Measurements from ENCODE around the gene FOXD4L3.
"Not testable (repeated sequence)": the region's sequence is repeated elsewhere in the genome, so short reads cannot be mapped to it uniquely, and the experiment has no call there.

The FOXD4L3 gene

GRCh38 chr9:68302567-68302966 is at the start of gene FOXD4L3:
Gene FOXD4L3, plus strand, starts transcription at chr9:68302867. Its CDS starts 85 bp downstream, at chr9:68302952.
- not testable (repeated sequence) for DNase-seq (ENCODE audit: low spot score in 2 of 2); ATAC-seq; H3K27ac Mint-ChIP-seq; H3K36me3 Mint-ChIP-seq; H3K9me3 Mint-ChIP-seq; H3K4me3 Mint-ChIP-seq; H3K4me1 Mint-ChIP-seq

GRCh38 chr9:68281041-68281440 is 21.6 kb upstream of the FOXD4L3 start:
- DNase-seq (ENCODE audit: low spot score in 2 of 2); H3K36me3 Mint-ChIP-seq; H3K4me1 Mint-ChIP-seq; H3K9me3 Mint-ChIP-seq; H3K27ac Mint-ChIP-seq; ATAC-seq; H3K4me3 Mint-ChIP-seq: not testable (repeated sequence)

GRCh38 chr9:68303771-68304170 is 1.1 kb downstream of the FOXD4L3 start:
- H3K36me3 Mint-ChIP-seq; H3K9me3 Mint-ChIP-seq; H3K27ac Mint-ChIP-seq; H3K4me1 Mint-ChIP-seq; DNase-seq (ENCODE audit: low spot score in 2 of 2); ATAC-seq; H3K4me3 Mint-ChIP-seq: not testable (repeated sequence)

DNA sequence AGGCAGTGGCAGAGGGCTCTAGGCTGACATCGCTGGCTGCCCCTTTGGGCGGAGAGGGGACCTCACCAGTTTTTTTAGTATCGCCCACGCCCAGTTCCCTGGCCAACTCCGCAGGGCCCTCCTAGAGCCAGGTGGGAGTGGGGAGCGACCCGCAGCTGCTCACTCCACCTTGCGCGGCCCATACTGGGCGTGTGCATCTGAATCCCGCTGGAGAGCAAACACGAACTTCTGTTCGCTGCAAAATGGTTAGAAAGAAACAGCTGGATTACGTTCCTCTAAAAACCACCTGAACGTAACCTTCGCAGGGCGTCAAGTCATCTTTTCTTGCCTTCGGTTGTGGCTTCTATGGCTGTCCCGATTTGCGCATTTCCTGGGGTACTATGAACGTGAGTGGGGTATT is 1.5 kb downstream of the FOXD4L3 start:
- not testable (repeated sequence) for H3K4me3 Mint-ChIP-seq; H3K36me3 Mint-ChIP-seq; ATAC-seq; H3K9me3 Mint-ChIP-seq; H3K27ac Mint-ChIP-seq; H3K4me1 Mint-ChIP-seq; DNase-seq (ENCODE audit: low spot score in 2 of 2)

DNA sequence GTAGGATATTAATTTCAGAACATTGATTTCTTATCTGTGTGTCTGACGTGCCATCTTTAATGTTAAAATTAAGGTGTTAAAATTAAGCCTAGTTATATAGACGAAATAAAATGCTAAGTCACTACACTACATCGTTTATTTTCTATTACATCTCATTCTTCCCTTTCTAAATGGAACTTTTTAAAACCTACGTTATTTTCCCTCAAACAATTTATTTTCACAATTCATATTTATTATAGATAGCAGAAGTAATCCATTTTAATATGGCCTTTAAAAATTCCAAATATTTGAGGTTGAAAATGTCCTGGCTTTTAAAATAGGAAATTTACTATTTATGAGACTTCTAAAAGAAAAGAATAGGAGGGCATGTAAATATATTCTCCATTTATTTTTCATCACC is 2.1 kb downstream of the FOXD4L3 start:
- H3K4me3 Mint-ChIP-seq; H3K27ac Mint-ChIP-seq; H3K4me1 Mint-ChIP-seq; DNase-seq (ENCODE audit: low spot score in 2 of 2); H3K36me3 Mint-ChIP-seq; H3K9me3 Mint-ChIP-seq; ATAC-seq: not testable (repeated sequence)

DNA sequence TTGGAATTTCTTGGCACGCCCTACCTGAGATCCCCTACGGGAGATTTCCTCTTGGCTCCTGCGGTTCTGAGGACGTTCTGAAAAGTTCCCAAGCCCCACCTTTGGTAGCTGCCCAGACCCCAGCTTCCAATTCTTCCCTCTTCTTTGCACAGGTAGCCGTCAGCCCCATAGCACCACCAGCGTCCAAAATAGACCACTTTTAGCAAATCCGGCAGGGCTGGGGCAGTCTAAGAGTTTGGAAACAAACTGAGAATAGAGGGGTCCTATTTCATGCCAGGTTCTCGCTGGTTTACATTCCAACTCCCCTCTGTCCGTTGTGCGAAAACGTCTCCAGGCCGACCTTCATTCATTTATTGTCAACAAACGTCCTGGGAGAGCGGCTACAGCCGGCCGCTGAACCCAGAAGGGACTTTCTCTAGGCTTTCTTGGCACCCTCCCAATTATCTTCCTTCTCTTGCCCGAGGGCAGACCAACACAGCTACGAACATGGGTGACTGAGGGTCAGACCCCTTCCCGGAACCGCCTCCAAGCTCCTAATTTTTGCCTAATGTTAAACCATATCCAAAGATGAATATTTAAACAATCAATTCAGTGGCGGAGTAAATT is 3.1 kb downstream of the FOXD4L3 start:
- DNase-seq (ENCODE audit: low spot score in 2 of 2); H3K4me3 Mint-ChIP-seq; H3K9me3 Mint-ChIP-seq; H3K36me3 Mint-ChIP-seq; H3K27ac Mint-ChIP-seq; H3K4me1 Mint-ChIP-seq; ATAC-seq: not testable (repeated sequence)

- H3K9me3 Mint-ChIP-seq; DNase-seq (ENCODE audit: low spot score in 2 of 2); ATAC-seq; H3K4me1 Mint-ChIP-seq; H3K36me3 Mint-ChIP-seq; H3K4me3 Mint-ChIP-seq; H3K27ac Mint-ChIP-seq: not testable (repeated sequence)
Measured at GRCh38 chr9:68306391-68306964, 3.8 kb downstream of the FOXD4L3 start.

DNA sequence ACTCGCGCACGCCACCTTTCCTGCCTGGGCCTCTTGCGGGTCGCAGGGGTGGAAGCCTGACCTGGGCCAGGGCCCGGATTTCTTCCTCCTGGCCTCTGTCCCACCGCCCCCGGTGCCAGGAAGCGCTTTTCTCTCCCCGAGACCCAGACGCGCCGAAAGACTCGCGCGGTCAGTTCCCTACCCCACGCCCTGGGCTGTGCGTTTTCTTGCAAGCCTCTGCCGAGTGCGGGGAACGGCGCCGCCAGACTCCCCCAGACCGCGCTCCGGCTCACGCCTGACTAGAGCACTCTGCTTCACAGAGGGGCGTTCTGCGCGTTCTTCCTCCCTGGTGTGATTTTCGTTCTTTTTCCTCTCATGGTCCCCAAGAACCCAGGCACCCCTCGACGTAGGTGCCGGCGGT is 4.5 kb downstream of the FOXD4L3 start:
- H3K9me3 Mint-ChIP-seq; H3K4me3 Mint-ChIP-seq; H3K36me3 Mint-ChIP-seq; H3K27ac Mint-ChIP-seq; DNase-seq (ENCODE audit: low spot score in 2 of 2); H3K4me1 Mint-ChIP-seq: not testable (repeated sequence)
- ATAC-seq: peak; percentile 57

GRCh38 chr9:68307654-68308053 is 5.0 kb downstream of the FOXD4L3 start:
- H3K4me3 Mint-ChIP-seq; H3K4me1 Mint-ChIP-seq; H3K36me3 Mint-ChIP-seq; H3K27ac Mint-ChIP-seq; DNase-seq (ENCODE audit: low spot score in 2 of 2); H3K9me3 Mint-ChIP-seq: not testable (repeated sequence)
- peak; percentile 47 for ATAC-seq

DNA sequence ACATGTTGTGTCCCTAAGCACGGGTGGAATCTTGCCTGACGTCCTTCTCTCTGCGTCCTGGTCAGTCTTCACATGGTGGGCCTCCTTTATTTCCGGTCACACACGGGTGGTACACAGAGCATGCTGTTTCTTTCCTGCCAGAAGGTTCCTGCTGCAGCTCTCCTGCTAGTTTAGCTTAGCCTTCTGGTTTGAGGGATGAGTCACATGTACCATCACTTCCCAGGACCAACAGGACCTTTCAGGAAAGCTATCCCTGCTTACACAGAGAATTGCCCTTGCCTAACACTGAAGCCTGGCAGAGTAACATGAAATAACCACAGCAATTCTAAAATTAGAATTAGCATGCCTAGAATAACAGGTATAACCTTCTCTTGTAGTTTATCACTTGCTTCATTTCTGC is 8.5 kb downstream of the FOXD4L3 start:
- not testable (repeated sequence) for H3K27ac Mint-ChIP-seq; ATAC-seq; H3K4me3 Mint-ChIP-seq; DNase-seq (ENCODE audit: low spot score in 2 of 2); H3K36me3 Mint-ChIP-seq; H3K9me3 Mint-ChIP-seq; H3K4me1 Mint-ChIP-seq

DNA sequence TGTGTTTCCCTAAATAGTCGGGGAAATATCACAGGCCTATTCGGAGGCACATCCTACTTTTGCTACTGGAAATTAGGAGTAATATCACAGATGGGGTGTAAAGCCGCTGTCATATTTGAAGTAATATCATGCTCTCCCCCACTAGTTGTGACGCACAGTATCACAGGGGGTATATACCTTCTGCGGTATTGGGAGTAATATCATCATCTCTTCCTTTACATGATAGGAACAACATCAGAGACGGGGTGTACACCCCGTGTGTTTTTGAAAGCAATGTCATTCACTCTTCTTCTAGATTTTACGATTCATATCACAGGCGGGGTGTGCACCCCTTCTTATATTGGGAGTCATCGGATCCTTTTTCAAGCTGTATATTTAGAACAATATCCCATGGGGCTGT is 15.5 kb downstream of the FOXD4L3 start:
- not testable (repeated sequence) for DNase-seq (ENCODE audit: low spot score in 2 of 2); H3K4me1 Mint-ChIP-seq; H3K27ac Mint-ChIP-seq; H3K4me3 Mint-ChIP-seq; H3K36me3 Mint-ChIP-seq; H3K9me3 Mint-ChIP-seq
- ATAC-seq: peak; percentile 68

DNA sequence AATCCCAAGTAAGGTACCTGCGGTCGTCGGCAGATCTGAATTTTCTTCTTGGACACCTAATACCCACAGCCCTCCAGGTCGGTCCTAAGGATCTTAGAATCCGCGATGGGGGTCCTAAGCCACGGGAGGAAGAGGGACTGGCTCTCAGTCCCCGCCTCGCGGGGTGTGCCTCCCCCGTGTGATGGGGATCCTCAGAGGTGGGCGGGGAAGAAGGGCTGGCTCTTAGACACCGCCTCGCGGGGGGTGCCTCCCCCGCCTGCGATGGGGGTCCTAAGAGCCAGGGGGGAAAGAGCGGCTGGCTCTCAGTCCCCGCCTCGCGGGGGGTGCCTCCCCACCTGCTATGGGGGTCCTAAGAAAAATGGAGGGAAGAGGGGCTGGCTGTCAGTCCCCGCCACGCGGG is 21.1 kb downstream of the FOXD4L3 start:
- H3K9me3 Mint-ChIP-seq; H3K4me1 Mint-ChIP-seq; H3K36me3 Mint-ChIP-seq; DNase-seq (ENCODE audit: low spot score in 2 of 2); ATAC-seq; H3K27ac Mint-ChIP-seq; H3K4me3 Mint-ChIP-seq: not testable (repeated sequence)

GRCh38 chr9:68324518-68324917 is 21.9 kb downstream of the FOXD4L3 start:
- ATAC-seq: peak; percentile 43
- H3K27ac Mint-ChIP-seq; H3K4me3 Mint-ChIP-seq; H3K4me1 Mint-ChIP-seq; H3K9me3 Mint-ChIP-seq; DNase-seq (ENCODE audit: low spot score in 2 of 2); H3K36me3 Mint-ChIP-seq: not testable (repeated sequence)

DNA sequence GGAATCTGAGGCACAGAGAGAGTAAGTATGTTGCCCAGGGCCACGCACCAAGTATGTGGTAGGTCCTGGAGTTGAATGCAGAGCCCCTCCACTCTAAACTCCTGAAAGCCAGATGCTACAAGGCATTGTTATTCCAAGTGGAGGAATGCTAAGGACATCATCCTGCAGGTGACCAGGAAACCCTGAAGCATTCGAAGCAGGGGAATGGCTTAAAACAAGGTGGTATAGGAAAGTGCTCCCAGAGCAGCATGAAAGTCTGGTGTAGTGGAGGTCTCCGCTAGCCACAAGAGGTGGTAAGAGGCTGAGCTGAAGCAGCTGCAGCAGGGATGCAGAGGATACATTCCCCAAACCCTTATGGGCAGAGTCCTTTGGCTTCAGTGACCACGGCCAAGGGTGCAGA is 26.4 kb downstream of the FOXD4L3 start:
- not testable (repeated sequence) for H3K36me3 Mint-ChIP-seq; H3K4me1 Mint-ChIP-seq; H3K4me3 Mint-ChIP-seq; H3K27ac Mint-ChIP-seq; H3K9me3 Mint-ChIP-seq; ATAC-seq; DNase-seq (ENCODE audit: low spot score in 2 of 2)

DNA sequence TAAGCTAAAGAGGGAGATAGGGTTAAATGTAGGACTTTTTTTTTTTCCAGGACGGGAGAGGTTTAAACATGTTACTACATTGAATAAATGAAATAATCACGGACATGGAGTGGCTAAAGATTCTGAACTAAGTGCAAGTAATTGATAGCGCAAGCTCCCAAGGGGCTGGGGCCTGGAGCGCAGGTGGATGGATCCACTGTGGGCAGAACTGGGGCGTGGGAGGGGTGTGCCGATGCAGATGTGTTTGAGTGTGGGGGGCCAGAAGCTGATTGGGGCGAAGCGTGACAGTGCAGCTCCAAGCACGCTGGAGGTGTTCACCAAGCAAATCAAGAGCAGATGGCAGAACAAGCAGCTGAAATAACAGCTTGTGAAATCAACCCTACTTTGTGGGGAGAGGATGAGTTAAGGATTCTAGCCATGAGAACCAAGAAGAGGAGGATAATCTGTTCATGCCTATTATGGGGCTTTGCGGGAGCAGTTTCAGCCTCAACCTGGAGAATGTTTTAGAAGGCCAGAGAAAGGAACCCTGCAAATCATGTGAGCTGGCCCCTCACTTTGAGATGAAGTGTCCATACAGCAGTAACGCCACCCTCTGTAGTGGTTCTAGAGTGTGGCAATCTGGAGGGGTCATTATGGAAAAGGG is 28.0 kb downstream of the FOXD4L3 start:
- DNase-seq (ENCODE audit: low spot score in 2 of 2); H3K9me3 Mint-ChIP-seq; ATAC-seq; H3K27ac Mint-ChIP-seq; H3K4me1 Mint-ChIP-seq; H3K4me3 Mint-ChIP-seq; H3K36me3 Mint-ChIP-seq: not testable (repeated sequence)

DNA sequence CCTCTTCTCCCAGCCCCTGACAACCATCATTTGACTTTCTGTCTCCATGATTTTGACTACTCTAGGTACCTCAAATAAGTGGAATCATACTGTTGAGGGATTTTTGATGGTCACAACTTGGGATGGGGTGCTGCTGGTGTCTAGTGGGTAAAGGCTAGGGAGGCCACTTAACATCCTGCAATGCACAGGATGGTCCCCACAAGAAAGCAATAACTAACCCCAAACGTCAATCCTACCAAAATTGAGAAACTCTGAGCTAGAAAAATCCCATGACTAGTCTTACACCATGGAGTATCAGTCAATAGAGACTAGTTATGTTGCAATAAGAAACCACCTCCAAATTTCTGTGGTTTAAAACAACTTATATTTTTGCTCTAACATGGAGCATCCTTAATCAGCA is 29.5 kb downstream of the FOXD4L3 start:
- H3K4me1 Mint-ChIP-seq: not testable (repeated sequence)
- ATAC-seq: peak; percentile 42

More for the DNA sequence above, 29.5 kb downstream of the FOXD4L3 start:
- DNase-seq (ENCODE audit: low spot score in 2 of 2); H3K9me3 Mint-ChIP-seq; H3K4me3 Mint-ChIP-seq; H3K27ac Mint-ChIP-seq; H3K36me3 Mint-ChIP-seq: not testable (repeated sequence)
